HG02623 (cell line): ENCODE data around the gene TTC39C.

Source experiments
- ATAC-seq: cut with Tn5 transposase; IDR thresholded peaks from one replicate; pipeline ENCODE4 v1.9.1; 2021; ENCODE audit warnings: moderate library complexity; ENCODE audit not compliant: unreplicated experiment

Gene TTC39C

DNA sequence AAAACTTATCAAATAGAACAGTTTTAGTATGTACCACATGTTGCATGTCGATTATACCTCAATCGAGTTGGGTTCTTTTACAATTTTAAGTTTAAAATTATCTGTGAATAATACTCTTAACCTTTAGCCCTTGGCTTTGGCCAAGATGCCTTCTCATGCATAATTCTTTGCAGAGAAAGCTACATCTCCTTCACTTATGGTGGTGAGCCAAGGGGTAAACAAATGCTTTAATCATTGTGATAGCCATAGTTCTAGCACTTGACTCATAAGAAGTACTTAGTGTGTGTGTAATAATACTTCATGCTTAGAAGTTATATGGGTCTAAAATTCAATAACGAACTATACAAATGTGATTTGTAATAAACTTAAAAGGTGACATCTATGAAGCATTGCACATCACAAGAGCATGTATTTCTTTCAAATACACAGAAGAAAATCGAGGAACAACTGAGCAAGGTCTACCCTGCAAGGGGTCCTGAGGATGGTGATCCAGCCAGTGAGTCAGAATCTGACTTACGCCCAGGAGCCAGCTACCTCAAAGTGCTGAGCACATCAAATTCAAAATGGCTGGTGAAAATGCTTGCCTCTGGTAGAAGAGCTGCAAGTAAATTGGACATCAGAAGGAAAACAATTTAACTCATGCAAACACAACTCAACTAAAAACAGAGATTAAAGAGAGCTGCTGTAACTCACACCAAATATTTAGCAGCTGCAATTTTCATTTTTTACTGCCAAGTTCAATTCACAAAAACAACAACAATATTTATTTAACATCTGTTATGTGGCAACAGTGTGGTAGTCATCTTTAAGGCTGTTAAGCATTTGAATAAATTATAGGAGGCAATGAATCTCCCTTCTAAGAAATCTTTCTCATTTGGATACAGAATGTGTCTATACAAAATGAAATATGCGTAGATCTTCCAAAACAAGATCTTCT is 23.8 kb upstream of the TTC39C start:
- ATAC-seq = no peak

DNA sequence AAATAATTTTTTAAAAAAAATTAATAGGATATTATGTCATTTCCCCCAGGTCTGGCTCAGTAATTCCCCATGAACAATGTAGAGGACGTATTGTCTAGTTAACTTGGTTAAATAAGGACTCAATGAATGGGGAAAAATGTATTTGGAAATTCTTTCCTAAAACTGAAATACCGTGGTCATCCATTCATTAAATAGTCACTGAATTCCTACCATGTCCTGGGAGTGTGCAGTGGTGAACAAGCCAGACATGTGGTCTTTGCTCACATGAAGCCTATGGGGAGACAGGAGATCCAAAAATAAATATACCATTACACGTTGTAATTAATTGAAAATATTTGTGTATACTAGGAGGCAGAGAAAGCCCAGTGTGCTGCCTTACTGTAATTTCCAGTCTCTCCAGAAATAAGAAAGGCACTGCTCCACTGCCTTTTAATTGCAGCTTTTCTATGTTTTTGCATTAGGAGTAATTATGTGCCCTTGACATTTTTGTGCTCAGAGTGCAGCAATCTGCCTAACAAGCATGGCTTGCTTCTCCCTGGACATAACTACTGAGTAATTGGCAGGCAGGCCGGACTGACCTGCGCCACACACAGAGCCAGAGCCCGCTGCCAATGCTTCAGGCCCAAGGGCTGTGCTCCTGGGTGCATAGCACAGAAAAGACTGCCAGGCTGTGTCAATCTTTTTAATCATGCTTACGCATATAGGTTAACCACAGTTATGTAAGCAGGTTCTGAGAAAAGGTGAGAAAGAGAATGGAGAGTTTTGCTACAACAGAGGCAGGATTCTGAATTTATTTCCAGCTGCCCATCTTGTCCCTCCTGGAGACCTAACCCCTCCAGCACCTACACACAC is 22.2 kb upstream of the TTC39C start:
- no peak for ATAC-seq

DNA sequence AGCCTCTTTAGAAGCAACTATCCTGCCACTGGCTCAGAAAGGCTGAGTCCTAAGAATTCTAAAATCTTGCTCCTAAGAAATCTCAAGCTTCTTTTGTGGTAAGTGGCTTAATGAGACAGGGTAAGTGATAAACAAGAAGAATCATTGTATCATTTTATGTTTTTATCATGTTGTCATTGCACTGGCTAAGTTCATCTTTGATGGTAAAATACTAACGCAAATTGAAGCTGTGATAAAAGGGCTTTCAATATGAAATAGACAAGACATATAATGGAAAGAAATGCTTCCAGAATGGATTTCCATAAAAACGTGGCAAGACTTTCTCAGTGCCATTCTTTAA is 21.6 kb upstream of the TTC39C start:
- no peak for ATAC-seq

DNA sequence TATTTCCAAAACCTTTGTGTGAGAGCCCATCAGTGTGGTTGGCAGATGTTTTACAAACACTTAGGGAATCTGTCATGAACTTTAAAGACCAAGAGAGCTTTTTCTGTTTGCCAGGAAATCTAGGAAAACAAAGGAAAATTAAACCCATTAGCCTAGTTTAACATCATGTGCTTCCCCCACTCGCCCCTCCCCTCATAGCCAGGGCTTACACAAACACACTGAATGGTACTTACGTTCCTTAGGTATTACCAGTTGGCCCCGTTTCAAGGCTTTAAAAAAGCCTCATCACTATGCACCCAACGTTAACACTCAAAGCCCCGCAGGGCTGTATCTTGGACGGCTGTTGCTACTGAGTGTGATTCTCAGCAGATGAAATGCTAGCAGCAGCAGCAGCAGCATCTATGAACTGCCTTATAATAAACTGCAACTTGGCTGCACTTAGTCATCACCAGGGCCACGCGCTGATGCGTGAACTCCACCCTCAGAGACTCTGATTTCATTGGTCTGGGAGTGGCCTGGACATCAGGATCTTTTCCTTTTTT is 20.1 kb upstream of the TTC39C start:
- no peak for ATAC-seq

DNA sequence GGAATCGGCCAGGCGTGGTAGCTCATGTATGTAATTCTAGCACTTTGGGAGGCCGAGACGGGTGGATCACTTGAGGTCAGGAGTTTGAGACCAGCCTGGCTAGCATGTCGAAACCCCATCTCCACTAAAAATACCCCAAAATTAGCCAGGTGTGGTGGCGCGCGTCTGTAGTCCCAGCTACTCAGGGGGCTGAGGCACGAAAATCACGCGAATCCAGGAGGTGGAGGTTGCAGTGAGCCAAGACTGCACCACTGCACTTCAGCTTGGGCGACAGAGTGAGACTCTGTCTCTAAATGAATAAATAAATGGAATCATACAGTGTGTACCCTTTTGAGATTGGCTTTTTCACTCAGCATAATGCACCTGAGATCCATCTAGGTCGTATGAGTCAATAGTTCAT is 19.4 kb upstream of the TTC39C start:
- ATAC-seq = no peak

DNA sequence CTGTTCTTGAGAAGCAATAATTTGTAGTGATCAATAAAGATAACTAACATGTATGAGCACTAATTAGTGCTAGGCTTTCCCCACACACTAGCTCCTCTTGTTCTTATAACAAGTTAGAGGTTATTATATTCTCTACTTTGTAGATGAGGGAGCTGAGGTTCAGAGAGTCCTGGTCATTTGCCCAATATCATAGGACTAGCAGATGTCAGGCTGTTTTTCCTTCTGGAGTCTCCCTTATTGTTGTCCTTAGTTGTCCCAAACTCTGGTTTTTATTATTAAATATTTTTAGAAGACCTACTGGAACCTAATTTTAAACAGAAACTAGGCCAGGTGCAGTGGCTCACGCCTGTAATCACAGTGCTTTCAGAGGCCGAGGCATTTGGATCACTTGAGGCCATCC is 16.5 kb upstream of the TTC39C start:
- no peak for ATAC-seq

DNA sequence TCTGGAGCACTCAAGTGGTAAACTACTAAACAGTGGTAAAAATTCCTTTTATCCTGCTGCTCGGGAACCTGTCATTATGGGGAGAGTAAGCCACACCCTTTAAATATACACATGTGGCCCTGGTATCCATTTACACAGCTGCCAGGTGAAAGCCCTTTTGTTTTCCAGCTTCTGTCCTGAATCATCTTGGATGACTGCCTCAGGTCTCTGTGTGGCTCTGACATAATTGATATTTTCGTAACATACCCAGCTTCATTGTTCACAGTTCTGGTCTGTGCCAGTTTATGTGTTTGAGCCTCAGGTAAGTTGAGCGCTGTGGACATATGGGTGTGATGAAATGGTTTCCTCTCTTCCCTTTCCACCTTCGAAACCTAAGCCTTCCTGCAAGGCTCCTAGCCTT is 15.7 kb upstream of the TTC39C start:
- ATAC-seq = no peak

DNA sequence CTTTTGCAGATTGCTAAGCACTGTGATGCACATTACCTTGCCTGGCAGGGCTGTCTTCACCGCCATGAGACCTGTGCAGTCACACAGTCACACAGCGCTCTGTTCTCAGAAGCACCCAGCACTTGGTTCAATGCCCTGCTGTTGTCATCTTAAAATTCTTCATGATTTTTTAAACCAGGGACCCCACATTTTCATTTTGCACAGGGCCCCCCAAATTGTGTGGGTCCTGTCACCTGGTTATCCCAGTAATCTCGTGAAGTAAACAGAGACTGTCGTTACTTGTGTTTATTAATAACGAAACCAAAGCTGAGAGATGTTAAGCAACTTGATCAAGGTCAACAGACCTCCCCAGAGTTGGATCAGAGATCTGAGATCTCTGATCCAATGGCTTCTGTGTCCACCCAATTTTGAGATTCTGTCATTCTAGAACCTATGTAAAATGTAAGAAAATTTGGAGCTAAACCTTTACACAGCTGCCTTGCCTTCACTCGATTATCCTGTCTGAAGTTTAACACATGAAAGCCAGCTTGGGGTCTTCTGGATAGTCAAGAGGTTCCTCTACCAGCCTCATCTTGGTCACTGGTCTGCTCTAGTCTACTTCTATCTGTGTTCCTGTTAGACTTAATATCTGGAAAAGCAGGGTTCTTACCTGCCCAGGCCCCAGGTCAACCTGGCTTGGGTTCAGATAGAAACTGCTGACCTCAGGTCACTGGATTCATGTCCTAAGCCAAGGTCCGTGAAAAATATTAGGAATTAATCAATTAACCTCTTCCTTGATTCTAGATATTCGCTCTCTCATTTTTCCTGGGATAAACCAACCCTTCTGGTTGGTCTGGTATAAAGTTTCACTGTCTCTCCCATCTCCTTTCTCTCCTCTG is 13.7 kb upstream of the TTC39C start:
- ATAC-seq = no peak

DNA sequence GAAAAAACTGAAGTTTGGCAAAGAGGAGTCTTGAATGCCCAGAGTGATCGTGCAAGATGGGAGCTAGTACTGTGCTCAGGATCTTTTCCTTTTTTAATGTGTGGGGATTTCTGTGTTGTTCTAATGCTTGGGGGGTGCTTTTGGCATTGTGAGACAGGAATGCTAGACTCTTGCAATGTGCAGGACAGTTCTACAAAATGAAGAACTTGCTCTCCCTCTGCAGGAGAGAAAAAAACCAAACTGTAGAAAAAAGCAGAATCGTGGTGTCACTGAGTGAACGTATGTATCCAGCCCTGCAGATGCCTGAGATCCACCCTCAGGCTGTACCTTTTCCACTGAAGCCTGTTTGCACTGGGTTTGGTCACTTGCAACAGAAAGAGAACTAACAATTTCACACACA is 12.1 kb upstream of the TTC39C start:
- ATAC-seq = no peak

DNA sequence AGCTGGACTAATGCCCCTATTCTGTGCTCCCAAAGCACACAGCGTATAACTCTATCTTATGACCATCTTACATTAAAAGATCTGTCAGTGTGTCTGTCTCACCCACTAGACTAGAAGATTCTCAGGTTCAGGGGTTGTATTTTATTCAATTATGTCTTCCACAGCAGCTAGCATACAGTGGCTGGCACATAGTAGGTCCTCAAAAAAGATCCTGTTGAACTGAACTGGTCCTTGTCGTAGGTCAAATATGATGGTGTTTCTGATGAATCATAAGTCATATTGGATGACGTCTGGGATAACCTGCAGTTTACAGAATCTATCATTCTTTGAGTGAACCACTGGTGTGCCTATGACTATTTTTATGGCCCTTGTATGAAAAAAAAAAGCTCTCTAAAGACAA is 11.3 kb upstream of the TTC39C start:
- ATAC-seq = no peak

DNA sequence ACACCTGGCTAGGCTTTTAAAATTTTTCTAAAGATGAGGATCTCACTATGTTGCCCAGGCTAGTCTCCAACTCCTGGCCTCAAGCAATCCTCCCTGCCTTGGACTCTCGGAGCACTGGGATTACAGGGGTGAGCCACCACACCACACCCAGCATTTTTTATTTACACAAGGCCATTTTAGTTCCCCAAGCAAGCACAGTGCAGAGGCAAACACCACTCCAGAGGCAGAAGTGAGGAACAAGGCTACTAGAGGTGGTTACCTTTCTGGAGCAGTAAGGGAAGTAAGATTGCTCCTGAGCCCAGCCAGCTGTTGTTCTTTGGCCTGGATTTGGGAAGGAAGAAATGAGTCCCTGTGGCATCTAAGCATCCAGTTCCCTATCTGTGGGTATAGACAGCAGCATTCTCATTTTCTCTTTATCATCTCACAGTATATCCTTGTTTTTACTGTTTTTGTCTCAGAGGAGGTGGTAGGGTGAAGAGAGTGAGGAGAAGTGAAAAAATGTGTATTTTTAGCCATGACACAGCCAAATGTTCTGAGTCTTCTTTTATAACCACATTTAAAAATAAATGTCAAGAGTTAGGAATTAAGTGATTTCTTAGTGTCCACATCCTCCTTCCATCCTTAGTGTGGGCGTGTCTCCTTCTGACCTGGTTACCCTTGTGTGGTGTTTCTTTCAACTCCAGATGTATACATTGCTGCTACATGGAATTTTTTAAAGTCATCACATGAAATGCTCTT is 10.5 kb upstream of the TTC39C start:
- ATAC-seq = no peak

DNA sequence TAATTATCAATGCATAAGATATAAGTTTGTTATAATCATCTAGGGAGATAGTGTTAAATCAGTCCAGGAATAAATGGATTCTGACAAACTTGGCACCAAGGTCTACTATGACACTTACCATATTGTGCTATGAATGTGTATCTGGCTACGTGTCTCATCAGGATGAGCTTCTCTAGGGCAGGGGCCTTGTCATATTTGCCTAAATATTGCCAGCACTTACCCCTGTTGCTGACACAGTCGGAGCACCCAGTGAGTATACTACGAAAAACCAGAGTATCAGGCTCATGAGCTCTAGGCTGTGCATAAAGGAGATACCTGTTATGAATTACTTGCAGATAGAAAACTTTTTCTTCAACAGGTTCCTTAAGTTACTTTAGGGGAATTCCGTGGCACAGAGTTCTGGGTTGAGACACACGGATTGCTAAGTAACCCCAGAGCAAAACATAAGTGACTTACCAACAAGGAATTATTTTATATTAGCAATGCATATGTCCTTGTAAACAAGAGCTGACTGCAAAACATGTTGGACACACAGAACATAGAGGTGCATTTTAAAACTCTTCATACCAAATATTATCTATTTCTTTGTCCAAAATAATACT is 7.7 kb upstream of the TTC39C start:
- no peak for ATAC-seq

DNA sequence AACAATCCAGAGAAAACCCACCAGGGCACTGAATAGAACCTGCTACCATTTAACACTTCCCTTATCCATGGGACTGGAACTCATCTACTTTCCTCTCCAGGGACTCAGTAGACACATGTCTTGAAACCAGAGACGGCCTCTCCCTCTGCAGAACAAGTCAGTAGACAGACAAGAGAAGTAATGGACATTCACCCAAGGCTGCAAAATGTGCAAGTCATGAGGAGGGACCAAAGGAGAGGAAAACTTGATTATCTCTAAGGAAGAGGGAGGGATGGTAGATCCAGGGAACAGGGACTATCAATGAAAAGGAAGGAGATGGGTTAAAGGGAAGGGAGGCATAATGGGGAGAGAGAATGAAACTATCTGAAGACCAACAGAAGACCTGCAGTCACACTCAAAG is 5.3 kb upstream of the TTC39C start:
- ATAC-seq = no peak

DNA sequence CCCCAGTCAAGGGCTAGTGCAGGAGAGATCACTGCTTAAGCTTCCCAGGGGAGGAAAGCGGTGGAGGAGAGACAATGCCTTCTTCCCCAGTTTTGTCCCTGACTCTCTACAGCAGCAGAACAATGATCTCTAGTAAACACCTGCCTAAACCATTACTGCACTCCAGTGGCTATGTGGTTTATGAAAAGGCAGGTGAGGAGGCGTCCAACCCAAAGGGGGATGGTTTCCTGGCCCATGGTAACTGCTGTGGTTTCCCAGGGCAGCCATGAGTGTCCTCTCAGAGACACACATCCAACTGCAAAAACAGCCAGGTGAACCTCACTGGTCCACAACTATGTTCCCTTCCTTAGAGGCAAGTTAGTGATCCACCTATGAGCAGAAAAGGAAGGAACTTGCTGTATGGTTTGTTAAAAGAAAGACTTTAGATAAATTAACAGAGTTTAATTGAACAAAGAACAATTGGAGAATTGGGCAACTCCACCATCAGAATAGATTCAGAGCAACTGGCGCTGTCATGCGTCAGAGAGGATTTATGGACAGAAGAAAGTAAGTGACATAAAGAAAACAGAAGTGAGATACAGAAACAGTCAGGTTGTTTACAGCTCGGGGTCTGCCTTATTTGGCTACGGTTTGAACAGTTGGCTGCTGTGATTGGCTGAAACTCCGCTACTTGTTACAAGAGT is 4.8 kb upstream of the TTC39C start:
- ATAC-seq = peak; percentile 44

DNA sequence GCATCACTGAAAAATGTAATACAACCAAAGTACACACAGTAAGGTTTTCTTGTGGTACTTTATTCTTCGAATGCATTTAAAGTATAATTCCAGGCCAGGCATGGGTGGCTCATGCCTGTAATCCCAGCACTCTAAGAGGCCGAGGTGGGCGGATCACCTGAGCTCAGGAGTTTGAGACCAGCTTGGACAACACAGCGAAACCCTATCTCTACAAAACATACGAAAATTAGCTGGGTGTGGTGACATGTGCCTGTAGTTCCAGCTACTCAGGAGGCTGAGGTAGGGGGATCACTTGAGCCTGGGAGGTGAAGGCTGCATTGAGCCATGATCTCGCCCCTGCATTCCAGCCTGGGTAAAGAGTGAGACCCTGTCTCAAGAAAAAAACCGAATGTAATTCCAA is 3.9 kb upstream of the TTC39C start:
- ATAC-seq = no peak

DNA sequence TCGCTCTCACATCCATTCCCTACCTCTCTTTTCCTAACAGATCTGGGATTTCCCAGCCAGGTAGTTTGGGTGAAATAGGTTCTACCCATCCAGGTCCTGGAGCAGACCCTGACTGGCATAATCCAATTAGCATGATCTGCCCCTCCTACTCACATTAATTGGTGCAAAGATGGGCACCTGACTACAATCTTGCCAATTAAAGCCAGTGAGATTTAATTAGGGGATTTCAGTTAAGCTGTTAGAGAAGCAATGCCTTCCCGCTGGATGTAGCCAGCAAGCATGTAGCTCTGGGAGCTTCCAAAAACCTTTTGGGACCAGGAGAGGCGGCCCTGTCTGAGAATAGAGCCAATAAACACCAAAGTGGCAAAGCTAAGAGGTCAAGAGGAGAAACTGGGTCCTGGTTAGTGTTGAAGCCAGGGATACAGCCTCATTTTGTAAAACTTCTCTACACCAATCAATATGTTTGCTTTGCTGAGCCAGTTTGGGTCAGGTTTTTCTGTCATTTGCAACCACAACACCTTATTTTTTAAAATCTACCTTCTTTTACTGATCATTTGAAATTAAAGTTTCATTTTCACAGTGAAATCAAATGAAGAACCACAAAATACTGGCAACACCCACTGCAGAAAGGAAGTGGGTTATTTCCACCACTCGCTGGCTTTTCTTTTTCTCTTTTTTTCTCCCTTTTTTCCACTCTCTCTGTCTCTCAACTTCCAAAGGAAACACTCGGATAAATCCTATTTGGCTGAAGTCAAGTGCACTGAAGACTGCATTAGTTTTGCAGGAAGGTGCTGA is 3.2 kb upstream of the TTC39C start:
- no peak for ATAC-seq

DNA sequence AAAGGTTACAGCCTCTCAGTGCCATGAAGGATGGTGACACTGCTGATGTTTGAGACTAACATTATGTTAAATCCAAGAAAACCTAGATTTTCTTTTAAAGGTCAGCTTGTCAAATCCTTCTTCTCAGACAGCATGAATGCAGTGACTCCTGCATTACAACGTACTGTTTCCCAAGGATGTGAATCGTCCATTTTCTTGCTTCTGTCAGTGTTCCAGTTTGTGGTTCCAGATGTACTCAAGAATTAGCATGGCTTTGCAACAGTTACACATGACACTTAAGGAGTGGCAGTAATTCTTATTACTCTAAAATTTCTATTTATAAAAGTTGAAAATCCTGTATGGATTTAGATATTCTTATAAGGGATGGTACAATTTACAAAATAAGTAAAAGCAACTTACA is 1.5 kb upstream of the TTC39C start:
- no peak for ATAC-seq

DNA sequence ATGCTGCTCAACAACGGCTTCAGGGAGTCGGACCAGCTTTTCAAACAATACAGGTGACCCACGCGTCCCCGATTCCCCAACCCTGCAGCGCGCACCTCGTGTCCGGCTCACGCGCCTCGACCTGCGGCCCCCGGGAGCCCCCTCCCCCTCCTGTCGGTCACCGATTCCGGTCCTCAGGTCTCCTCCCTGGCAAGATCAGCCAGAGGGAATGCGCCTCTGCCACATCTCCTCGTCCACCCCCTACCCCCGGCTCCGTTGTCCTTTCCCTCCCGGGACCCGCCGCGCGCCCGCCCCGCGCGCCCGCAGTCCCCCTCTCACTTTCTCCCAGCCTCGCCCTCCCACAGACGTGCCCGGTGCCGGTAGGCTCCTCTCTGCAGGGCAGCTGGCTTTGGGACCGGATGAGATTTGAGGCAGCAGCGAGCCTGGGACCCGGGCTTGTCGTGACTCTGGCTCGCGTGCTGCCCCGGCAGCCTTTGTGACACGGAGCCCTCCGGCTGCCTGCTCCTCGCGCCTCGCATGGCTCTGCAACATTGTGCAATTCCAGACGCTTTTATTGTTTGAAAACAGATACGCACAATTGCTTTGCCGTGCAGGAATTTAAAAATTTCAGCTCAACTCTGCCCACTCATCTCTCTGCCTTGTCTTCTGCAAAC is 558 bp downstream of the TTC39C start:
- no peak for ATAC-seq
